H1 (cell line): Measurements from ENCODE around the gene RASSF5. TPM values are rescaled to one million over a fixed set of nuclear protein-coding genes. Genes with fewer than 3 reads are reported as not detected.

Experiments used
- CTCF ChIA-PET: fragments of 300-600 bp; sonication (Branson Sonifier 250); formaldehyde crosslinking; loops from one replicate; lab custom pipeline; 2021; ENCODE audit not compliant: partially characterized antibody; lab: Charles Lee
- POLR2A ChIA-PET: fragments of 300-600 bp; sonication (Branson Sonifier 250); formaldehyde crosslinking; loops from one replicate; lab custom pipeline; 2021; ENCODE audit warnings: inconsistent platforms; ENCODE audit not compliant: partially characterized antibody; lab: Charles Lee
- DNase-seq, 2 experiments: peaks; one replicate each; pipeline versions ENCODE4 v3.0.0 to v3.0.0-alpha.2; 2010 to 2022; ENCODE audit warnings: low spot score in 2 of 2, low read depth in 1 of 2, mixed read lengths in 1 of 2
- FAIRE-seq: peaks from 2 replicates; lab custom pipeline; 2011; peaks lifted over from hg19 to GRCh38; lab: Jason Lieb, UNC
- H2AFZ ChIP-seq: 2 replicates; pipeline ENCODE4 v1.8.1; 2012; ENCODE audit warnings: low read length, inconsistent platforms
- H2AK5ac ChIP-seq: 2 replicates; pipeline ENCODE4 v1.6.1; 2013; ENCODE audit warnings: low read depth, low read length
- H2BK120ac ChIP-seq: replicated peaks from 2 replicates; pipeline ENCODE3; 2013; ENCODE audit warnings: low read depth, low read length, inconsistent platforms
- H2BK12ac ChIP-seq: 2 replicates; pipeline ENCODE4 v1.6.1; 2013; ENCODE audit warnings: low read depth, low read length
- H2BK15ac ChIP-seq: 2 replicates; pipeline ENCODE4 v1.6.1; 2013; ENCODE audit warnings: low read length
- H2BK20ac ChIP-seq: 2 replicates; pipeline ENCODE4 v1.6.1; 2013; ENCODE audit warnings: low read length
- H2BK5ac ChIP-seq: 2 replicates; pipeline ENCODE4 v1.6.1; 2013; ENCODE audit warnings: low read depth, low read length
- H3K14ac ChIP-seq: 2 replicates; pipeline ENCODE4 v1.6.1; 2013; ENCODE audit warnings: inconsistent platforms; ENCODE audit not compliant: insufficient read length
- H3K18ac ChIP-seq: 2 replicates; pipeline ENCODE4 v1.6.1; 2013; ENCODE audit warnings: low read length; ENCODE audit errors: extremely low read depth
- H3K23ac ChIP-seq: 2 replicates; pipeline ENCODE4 v1.6.1; 2013; ENCODE audit warnings: inconsistent platforms; ENCODE audit not compliant: insufficient read length
- H3K23me2 ChIP-seq: 2 replicates; pipeline ENCODE4 v1.6.1; 2013; ENCODE audit warnings: low read depth, low read length
- H3K27ac ChIP-seq: 2 replicates; pipeline ENCODE4 v1.6.1; 2011; ENCODE audit warnings: low read depth, low read length, inconsistent platforms
- H3K27me3 ChIP-seq, 4 experiments: replicated peaks in 1 of 4; 1 replicate in 1 of 4; 2 replicates in 3 of 4; pipeline versions ENCODE4 v1.6.1 to v1.8.1; 2011 to 2013; ENCODE audit warnings: low read length in 3 of 4, mild to moderate bottlenecking in 3 of 4, inconsistent platforms in 2 of 4, mixed read lengths in 2 of 4, moderate library complexity in 1 of 4; ENCODE audit not compliant: control insufficient read depth in 3 of 4, insufficient read depth in 3 of 4; ENCODE audit errors: extremely low read depth in 1 of 4
- H3K36me3 ChIP-seq, 4 experiments: 2 replicates each; pipeline versions ENCODE4 v1.6.1 to v1.8.1; 2011 to 2013; ENCODE audit warnings: mild to moderate bottlenecking in 4 of 4, low read length in 3 of 4, moderate library complexity in 2 of 4, control low read depth in 1 of 4, inconsistent platforms in 1 of 4; ENCODE audit not compliant: insufficient read depth in 4 of 4, control insufficient read depth in 2 of 4
- H3K4ac ChIP-seq: replicated peaks from 2 replicates; pipeline ENCODE3; 2013; ENCODE audit warnings: low read length, low read depth, mixed read lengths, inconsistent platforms; ENCODE audit not compliant: insufficient read length
- H3K4me1 ChIP-seq, 4 experiments: replicated peaks in 1 of 4; 1 replicate in 1 of 4; 2 replicates in 3 of 4; pipeline versions ENCODE4 v1.6.1 to v1.8.1; 2011 to 2013; ENCODE audit warnings: low read length in 3 of 4, inconsistent platforms in 2 of 4, mixed read lengths in 1 of 4; ENCODE audit not compliant: insufficient read depth in 4 of 4, control insufficient read depth in 3 of 4
- H3K4me2 ChIP-seq, 2 experiments: 2 replicates each; pipeline versions ENCODE4 v1.6.1 to v1.8.1; 2011 to 2013; ENCODE audit warnings: low read depth in 2 of 2, low read length in 2 of 2, control low read depth in 1 of 2, inconsistent platforms in 1 of 2, mild to moderate bottlenecking in 1 of 2; ENCODE audit not compliant: insufficient read depth in 1 of 2
- H3K4me3 ChIP-seq, 4 experiments: fragments of 200-600, 300-600 bp in 1 of 4; sonication (generic), shearing (Covaris generic), sonication (Bioruptor Twin) in 1 of 4; 2 replicates each; pipeline versions ENCODE4 v1.5.1 to v1.8.1; 2011 to 2016; ENCODE audit warnings: low read length in 4 of 4, low read depth in 3 of 4, control low read depth in 2 of 4, inconsistent platforms in 2 of 4, mild to moderate bottlenecking in 2 of 4, mixed read lengths in 1 of 4, moderate library complexity in 1 of 4; ENCODE audit not compliant: insufficient read depth in 2 of 4; ENCODE audit errors: extremely low read depth in 1 of 4
- H3K56ac ChIP-seq: replicated peaks from 2 replicates; pipeline ENCODE3; 2013; ENCODE audit warnings: low read depth, mild to moderate bottlenecking, mixed read lengths, low read length, inconsistent platforms; ENCODE audit not compliant: insufficient read length
- H3K79me1 ChIP-seq: 2 replicates; pipeline ENCODE4 v1.6.1; 2013; ENCODE audit warnings: low read depth, low read length, control low read depth
- H3K79me2 ChIP-seq, 2 experiments: 2 replicates each; pipeline versions ENCODE4 v1.6.1 to v1.8.1; 2012 to 2013; ENCODE audit warnings: low read length in 2 of 2, mild to moderate bottlenecking in 2 of 2, inconsistent platforms in 1 of 2; ENCODE audit not compliant: insufficient read depth in 2 of 2, control insufficient read depth in 1 of 2
- H3K9ac ChIP-seq, 4 experiments: replicated peaks in 1 of 4; 1 replicate in 1 of 4; 2 replicates in 3 of 4; pipeline versions ENCODE4 v1.6.1 to v1.8.1; 2011 to 2013; ENCODE audit warnings: low read depth in 3 of 4, low read length in 3 of 4, control low read depth in 2 of 4, mild to moderate bottlenecking in 2 of 4, moderate library complexity in 2 of 4, inconsistent platforms in 1 of 4; ENCODE audit errors: extremely low read depth in 1 of 4
- H3K9me3 ChIP-seq, 2 experiments: 2 replicates each; pipeline versions ENCODE4 v1.6.1 to v1.8.1; 2012 to 2013; ENCODE audit warnings: mild to moderate bottlenecking in 2 of 2, moderate library complexity in 2 of 2, control low read depth in 1 of 2, inconsistent platforms in 1 of 2, low read depth in 1 of 2, low read length in 1 of 2, mixed read lengths in 1 of 2; ENCODE audit not compliant: insufficient read depth in 2 of 2
- H4K20me1 ChIP-seq, 2 experiments: replicated peaks in 1 of 2; 2 replicates each; pipeline versions ENCODE3 to v1.8.1; 2011 to 2013; ENCODE audit warnings: inconsistent platforms in 2 of 2, low read length in 2 of 2, mild to moderate bottlenecking in 1 of 2; ENCODE audit not compliant: insufficient read depth in 2 of 2, control insufficient read depth in 1 of 2
- H4K5ac ChIP-seq: 2 replicates; pipeline ENCODE4 v1.6.1; 2013; ENCODE audit warnings: low read length, low read depth, mixed read lengths, inconsistent platforms; ENCODE audit not compliant: insufficient read length
- H4K8ac ChIP-seq: 2 replicates; pipeline ENCODE4 v1.8.0; 2013; ENCODE audit warnings: mild to moderate bottlenecking, moderate library complexity, low read length, inconsistent platforms; ENCODE audit not compliant: insufficient read depth; ENCODE audit errors: extremely low read depth
- H4K91ac ChIP-seq: replicated peaks from 2 replicates; pipeline ENCODE3; 2013; ENCODE audit warnings: low read length, mixed read lengths, inconsistent platforms; ENCODE audit not compliant: insufficient read length
- ATF3 ChIP-seq: IDR thresholded peaks from 2 replicates; pipeline ENCODE4 v1.6.1; 2011; ENCODE audit warnings: low read depth, mild to moderate bottlenecking, low read length; ENCODE audit not compliant: insufficient read depth
- BCL11A ChIP-seq, 2 experiments: IDR thresholded peaks; one replicate each; pipeline ENCODE4 v1.6.1; 2011; ENCODE audit warnings: low read depth in 2 of 2, low read length in 2 of 2, mild to moderate bottlenecking in 2 of 2
- CEBPB ChIP-seq: IDR thresholded peaks from 2 replicates; pipeline ENCODE4 v1.6.1; 2012; ENCODE audit warnings: low read depth, low read length
- CTBP2 ChIP-seq: IDR thresholded peaks from 2 replicates; pipeline ENCODE4 v1.7.0; 2011; ENCODE audit warnings: borderline replicate concordance, mild to moderate bottlenecking, moderate library complexity, mixed read lengths, low read length; ENCODE audit not compliant: insufficient read depth, insufficient read length
- HDAC2 ChIP-seq, 2 experiments: fragments of 300-600 bp in 1 of 2; sonication (generic) in 1 of 2; IDR thresholded peaks; 2 replicates each; pipeline ENCODE4 v1.6.1; 2011 to 2012; ENCODE audit warnings: low read depth in 2 of 2, low read length in 2 of 2, mild to moderate bottlenecking in 2 of 2, moderate library complexity in 2 of 2, borderline replicate concordance in 1 of 2, inconsistent platforms in 1 of 2
- NANOG ChIP-seq: IDR thresholded peaks from 2 replicates; pipeline ENCODE4 v1.6.1; 2011; ENCODE audit warnings: low read length, low read depth, mild to moderate bottlenecking, inconsistent platforms; ENCODE audit not compliant: insufficient read depth, poor library complexity, severe bottlenecking
- SIX5 ChIP-seq: IDR thresholded peaks from 2 replicates; pipeline ENCODE4 v1.6.1; 2011; ENCODE audit warnings: mild to moderate bottlenecking, low read depth, low read length
- SP2 ChIP-seq: IDR thresholded peaks from 2 replicates; pipeline ENCODE4 v1.6.1; 2012; ENCODE audit warnings: mild to moderate bottlenecking, low read length, inconsistent platforms
- TAF7 ChIP-seq: optimal IDR thresholded peaks from 2 replicates; pipeline ENCODE3; 2011; ENCODE audit warnings: low read depth, mild to moderate bottlenecking, inconsistent platforms, low read length, moderate library complexity, borderline replicate concordance
- WGBS, 2 experiments: shearing (Covaris generic) in 1 of 2; methylation state at CpG; one replicate each; pipeline versions ENCODE4 v1.1.6 to v1.1.7; 2013 to 2015; ENCODE audit warnings: low lambda C conversion rate in 2 of 2, mixed read lengths in 2 of 2, inconsistent platforms in 1 of 2, low coverage in 1 of 2, missing lambda C conversion rate in 1 of 2; ENCODE audit not compliant: insufficient replicate concordance in 2 of 2, insufficient coverage in 1 of 2, insufficient read length in 1 of 2; ENCODE audit errors: extremely low coverage in 1 of 2, missing lambda C conversion rate in 1 of 2; 5-methylcytosine and 5-hydroxymethylcytosine counted together
- polyA plus RNA-seq, 7 experiments: library from polyadenylated mRNA; depleted of rRNA in 3 of 7; stranded (reverse) in 5 of 7; unstranded in 2 of 7; fragments of >200 nt in 5 of 7; fragments of 200-250 nt in 2 of 7; gene quantifications; 1 replicate in 5 of 7; 2 replicates in 1 of 7; 4 replicates in 1 of 7; pipeline versions ENCODE4 v1.2.1 to v1.2.3, GENCODE V29; 2011 to 2013; ENCODE audit warnings: missing spikeins in 2 of 7, mixed read lengths in 2 of 7
- total RNA-seq: library from RNA; stranded (reverse); fragmentation: NEBNext Ultra II Directional; extraction: Animal tissue kit (Norgen Biotek cat#: 25700); gene quantifications from 2 replicates; pipeline ENCODE4 v1.2.1, GENCODE V29; 2021

RASSF5 gene
- total and polyA plus RNA-seq, 2 of the 8 experiments (the other 6 are each of a cell fraction or from before 2014, with no cell fraction given), result 0.82 to 1.8 TPM

GRCh38 chr1:206464456-206464964, 42.8 kb upstream of the RASSF5 start:
- no peak for DNase-seq
- no peak overlapping the region for H3K18ac ChIP-seq
- CTCF ChIA-PET, result interaction anchor here (1.0 to 3.4 kb wide), 5 partner anchors 10 to 201 kb away, joined by 3 to 35 read pairs (median 5); no protein-coding TSS in a partner anchor
- TF ChIP-seq BCL11A (IDR thresholded peaks at IDR 0.05; ENCODE audit: low read depth in 2 of 2, low read length in 2 of 2) (no peak), NANOG (no peak), TAF7 (no peak), SP2 (no peak), HDAC2 (IDR thresholded peaks at IDR 0.05; ENCODE audit: borderline replicate concordance in 1 of 2, low read depth in 2 of 2, low read length in 2 of 2) (no peak), CEBPB (no peak), ATF3 (no peak), SIX5 (no peak), CTBP2 (no peak)

More at GRCh38 chr1:206464456-206464964, 42.8 kb upstream of the RASSF5 start:
- no peak overlapping the region for H2BK120ac ChIP-seq
- H2BK5ac ChIP-seq, result no peak overlapping the region
- no peak overlapping the region for H3K4me2 ChIP-seq
- H3K4me1 ChIP-seq, result peaks cover 0 to 5% (median 2%) of the 10 kb centered on the region in 4 experiments; a peak in 5 of 7 replicates
- no peak overlapping the region for H3K4ac ChIP-seq
- WGBS, 2 experiments, result 83% methylated on average over 4 of the region's 4 CpGs; no CpG with 5 or more reads in 1 of the 2 experiments
- H2AK5ac ChIP-seq, result no peak overlapping the region
- H4K8ac ChIP-seq, result no peak overlapping the region
- no peaks in the 10 kb centered on the region for H3K79me1 ChIP-seq
- H3K27ac ChIP-seq, result no peak overlapping the region
- H3K79me2 ChIP-seq, result no peaks in the 10 kb centered on the region
- POLR2A ChIA-PET, result no interaction called here
- no peak overlapping the region for H2BK20ac ChIP-seq
- H2BK12ac ChIP-seq, result no peak overlapping the region
- FAIRE-seq, result no peak
- H4K20me1 ChIP-seq, result peaks cover 0 to 1% of the 10 kb centered on the region in 2 experiments
- H3K4me3 ChIP-seq, result no peak overlapping the region
- H3K27me3 ChIP-seq, result peaks cover 0 to 3% (median 0%) of the 10 kb centered on the region in 4 experiments; a peak in 2 of 7 replicates
- no peak overlapping the region for H3K14ac ChIP-seq
- no peak overlapping the region for H2AFZ ChIP-seq
- H3K23me2 ChIP-seq, result no peaks in the 10 kb centered on the region
- peaks cover 0 to 3% (median 0%) of the 10 kb centered on the region in 4 experiments; a peak in 1 of 8 replicates for H3K36me3 ChIP-seq
- no peak overlapping the region for H4K5ac ChIP-seq
- H3K23ac ChIP-seq, result no peak overlapping the region
- no peak overlapping the region for H3K56ac ChIP-seq
- H2BK15ac ChIP-seq, result no peak overlapping the region
- no peaks in the 10 kb centered on the region for H3K9me3 ChIP-seq
- no peak overlapping the region for H4K91ac ChIP-seq
- H3K9ac ChIP-seq, result no peak overlapping the region
